K562 (cell line): ENCODE results near the gene CCDC78. TPM values are rescaled to one million over a fixed set of nuclear protein-coding genes. Genes with fewer than 3 reads are reported as not detected.
A peak's percentile ranks its signal among the peaks of the same experiment; 100 is the strongest.

Experiments used
- ELF2 ChIP-seq: fragments of 250-450 bp; sonication (Bioruptor Pico); IDR thresholded peaks from 2 replicates; pipeline ENCODE4 v1.5.0; 2021; ENCODE audit warnings: mild to moderate bottlenecking
- ELF4 ChIP-seq: fragments of 450-650 bp; formaldehyde crosslinking; IDR thresholded peaks from 2 replicates; pipeline ENCODE4 v1.4.0; 2022; ENCODE audit warnings: missing genetic modification characterization
- FOXK1 ChIP-seq: sonication (generic); formaldehyde crosslinking; IDR thresholded peaks from 2 replicates; pipeline ENCODE4 v1.8.0; 2022; ENCODE audit warnings: missing genetic modification reagents, mild to moderate bottlenecking, borderline replicate concordance
- FOXM1 ChIP-seq, 2 experiments: fragments of 450-650 bp in 1 of 2; sonication (generic) in 1 of 2; formaldehyde crosslinking in 1 of 2; IDR thresholded peaks; 2 replicates each; pipeline versions ENCODE4 v1.6.1 to v1.9.0; 2017 to 2022; ENCODE audit warnings: low read depth in 2 of 2, mild to moderate bottlenecking in 2 of 2, missing genetic modification reagents in 1 of 2, moderate library complexity in 1 of 2
- GABPB2 ChIP-seq: fragments of 250-450 bp; sonication (Bioruptor Pico); conservative IDR thresholded peaks from 2 replicates; pipeline ENCODE4 v1.5.1; 2021; ENCODE audit warnings: mild to moderate bottlenecking
- HDAC8 ChIP-seq: fragments of 450-650 bp; IDR thresholded peaks from 2 replicates; pipeline ENCODE4 v1.6.1; 2016; ENCODE audit warnings: mild to moderate bottlenecking, missing genetic modification characterization, moderate library complexity, missing compliant biosample characterization
- HNRNPH1 ChIP-seq: fragments of 200-400 bp; formaldehyde crosslinking; optimal IDR thresholded peaks from 2 replicates; pipeline ENCODE3; 2017; ENCODE audit warnings: low read depth, mild to moderate bottlenecking, low read length, moderate library complexity
- HNRNPL ChIP-seq: fragments of 200-400 bp; formaldehyde crosslinking; IDR thresholded peaks from 2 replicates; pipeline ENCODE4 v1.6.1; 2017; ENCODE audit warnings: low read depth, mild to moderate bottlenecking, low read length
- NFIC ChIP-seq: fragments of 450-650 bp; IDR thresholded peaks from 2 replicates; pipeline ENCODE4 v1.6.1; 2017; ENCODE audit warnings: mild to moderate bottlenecking, inconsistent platforms
- SAFB ChIP-seq: fragments of 200-400 bp; formaldehyde crosslinking; IDR thresholded peaks from 2 replicates; pipeline ENCODE4 v1.6.1; 2017; ENCODE audit warnings: low read depth, low read length, borderline replicate concordance
- SLC30A9 ChIP-seq: fragments of 250-450 bp; sonication (Bioruptor Pico); IDR thresholded peaks from 2 replicates; pipeline ENCODE4 v1.8.0; 2022; ENCODE audit warnings: mild to moderate bottlenecking, moderate library complexity
- SMAD4 ChIP-seq: fragments of 250-450 bp; sonication (Bioruptor Pico); conservative IDR thresholded peaks from 2 replicates; pipeline ENCODE4 v1.8.0; 2021; ENCODE audit warnings: inconsistent platforms, mild to moderate bottlenecking, moderate library complexity
- SUPT5H ChIP-seq: fragments of 450-650 bp; IDR thresholded peaks from 2 replicates; pipeline ENCODE4 v1.6.1; 2016
- TAF9B ChIP-seq: fragments of 450-650 bp; IDR thresholded peaks from 2 replicates; pipeline ENCODE4 v1.6.1; 2018; ENCODE audit warnings: mild to moderate bottlenecking; ENCODE audit not compliant: partially characterized antibody
- TEAD1 ChIP-seq, 2 experiments: fragments of 450-650 bp in 1 of 2; sonication (generic) in 1 of 2; formaldehyde crosslinking; IDR thresholded peaks; 2 replicates each; pipeline versions ENCODE4 v1.4.0 to v1.8.0; 2020 to 2022; ENCODE audit warnings: mild to moderate bottlenecking in 2 of 2, missing genetic modification reagents in 1 of 2
- ZBED1 ChIP-seq: IDR thresholded peaks from 2 replicates; pipeline ENCODE4 v1.6.1; 2014
- ZFX ChIP-seq: sonication (generic); formaldehyde crosslinking; IDR thresholded peaks from 2 replicates; pipeline ENCODE4 v1.8.0; 2022; ENCODE audit warnings: mild to moderate bottlenecking, missing genetic modification reagents, moderate library complexity
- ZNF717 ChIP-seq: fragments of 250-450 bp; sonication (Bioruptor Pico); IDR thresholded peaks from 2 replicates; pipeline ENCODE4 v1.5.0; 2021
- polyA plus RNA-seq, 8 experiments: library from polyadenylated mRNA; depleted of rRNA in 4 of 8; stranded (reverse) in 5 of 8; unstranded in 3 of 8; fragments of >200 nt; fragmentation: Nextera tagmentation in 2 of 8; fragmentation: Illumina TruSeq in 1 of 8; extraction: Ambion mirVana in 2 of 8; extraction: Trizol in 1 of 8; gene quantifications; 2 replicates each; pipeline versions ENCODE4 v1.2.1 to v1.2.3, GENCODE V29; 2011 to 2014; ENCODE audit warnings: inconsistent platforms in 1 of 8, missing spikeins in 1 of 8
- total RNA-seq, 7 experiments: library from RNA; depleted of rRNA in 6 of 7; stranded (reverse); fragments of >200 nt in 6 of 7; fragmentation: Illumina TruSeq in 2 of 7; extraction: Trizol in 2 of 7; gene quantifications; 2 replicates each; pipeline versions ENCODE4 v1.2.1 to v1.2.3, GENCODE V29; 2011 to 2021; ENCODE audit warnings: low replicate concordance in 1 of 7
- TF ChIP-seq, protein P1 (sequence below): fragments of 200-800 bp; sonication (Bioruptor generic); IDR thresholded peaks from 2 replicates; pipeline ENCODE4 v1.6.1; 2017; ENCODE audit warnings: missing genetic modification characterization, missing compliant biosample characterization
- TF ChIP-seq, protein P2 (sequence below): conservative IDR thresholded peaks from 2 replicates; pipeline ENCODE4 v1.6.1; 2011; ENCODE audit warnings: low read depth, mild to moderate bottlenecking, low read length; ENCODE audit not compliant: control insufficient read depth
- TF ChIP-seq, protein P3 (sequence below): fragments of 250-450 bp; sonication (Bioruptor Pico); IDR thresholded peaks from 2 replicates; pipeline ENCODE4 v1.5.0; 2021

The CCDC78 gene
- total and polyA plus RNA-seq, 9 of the 15 experiments (the other 6 are each of a cell fraction or from before 2014, with no cell fraction given) = 0.24 to 17.7 (median 2.9) TPM

DNA sequence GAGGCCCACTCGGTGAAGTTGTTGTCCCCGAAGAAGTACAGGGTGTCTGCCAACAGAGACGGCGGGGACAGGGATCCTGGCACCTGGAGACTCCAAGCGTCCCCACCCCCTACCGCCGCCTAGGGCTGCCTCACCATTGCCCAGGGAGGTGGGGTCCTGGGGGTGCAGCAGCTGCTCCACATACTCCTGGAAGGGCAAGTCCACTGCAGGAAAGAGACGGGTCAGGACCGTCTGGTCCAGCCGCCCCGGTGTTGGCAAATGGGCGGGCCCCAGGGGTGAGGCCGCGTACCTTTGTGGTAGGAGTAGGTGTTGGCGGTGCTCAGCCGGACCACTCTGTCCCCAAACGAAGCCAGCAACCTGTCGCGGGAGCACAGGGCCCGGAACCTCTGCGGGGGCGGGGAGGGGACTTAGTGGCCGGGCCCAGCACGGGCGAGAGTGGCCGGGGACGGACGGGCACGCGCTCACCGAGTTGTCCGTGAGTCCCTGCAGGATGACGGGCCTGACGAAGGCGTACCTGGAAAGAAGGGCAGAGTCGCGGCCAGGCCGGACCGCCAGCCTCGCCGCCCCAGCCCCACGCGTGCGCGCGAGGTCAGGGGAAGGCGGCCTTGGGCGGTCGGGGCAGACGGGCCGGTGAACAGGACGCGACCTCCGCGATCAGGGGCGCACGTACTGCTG, 42.7 kb downstream of the CCDC78 start (continued):
- 0 out of 2 replicates have a peak, but pooled peaks have one; percentile 50 for TF ChIP-seq HNRNPL
- peak; percentile 18; the same call in 1 of the 2 replicates for TF ChIP-seq ELF2 (CRISPR knock-in tag)
- no peak for TF ChIP-seq FOXM1 (IDR thresholded peaks at IDR 0.05; ENCODE audit: low read depth)
- peak; percentile 71; the same call in 1 of the 2 replicates for TF ChIP-seq FOXM1 (CRISPR knock-in tag; IDR thresholded peaks at IDR 0.05; ENCODE audit: low read depth)
- 0 out of 2 replicates have a peak, but pooled peaks have one; percentile 6 for TF ChIP-seq NFIC
- peak; percentile 96 for TF ChIP-seq SAFB
- TF ChIP-seq, protein P1, sequence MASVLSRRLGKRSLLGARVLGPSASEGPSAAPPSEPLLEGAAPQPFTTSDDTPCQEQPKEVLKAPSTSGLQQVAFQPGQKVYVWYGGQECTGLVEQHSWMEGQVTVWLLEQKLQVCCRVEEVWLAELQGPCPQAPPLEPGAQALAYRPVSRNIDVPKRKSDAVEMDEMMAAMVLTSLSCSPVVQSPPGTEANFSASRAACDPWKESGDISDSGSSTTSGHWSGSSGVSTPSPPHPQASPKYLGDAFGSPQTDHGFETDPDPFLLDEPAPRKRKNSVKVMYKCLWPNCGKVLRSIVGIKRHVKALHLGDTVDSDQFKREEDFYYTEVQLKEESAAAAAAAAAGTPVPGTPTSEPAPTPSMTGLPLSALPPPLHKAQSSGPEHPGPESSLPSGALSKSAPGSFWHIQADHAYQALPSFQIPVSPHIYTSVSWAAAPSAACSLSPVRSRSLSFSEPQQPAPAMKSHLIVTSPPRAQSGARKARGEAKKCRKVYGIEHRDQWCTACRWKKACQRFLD (CRISPR knock-in tag) = no peak
- TF ChIP-seq ZFX (CRISPR knock-in tag) = peak; percentile 59
- TF ChIP-seq, protein P2, sequence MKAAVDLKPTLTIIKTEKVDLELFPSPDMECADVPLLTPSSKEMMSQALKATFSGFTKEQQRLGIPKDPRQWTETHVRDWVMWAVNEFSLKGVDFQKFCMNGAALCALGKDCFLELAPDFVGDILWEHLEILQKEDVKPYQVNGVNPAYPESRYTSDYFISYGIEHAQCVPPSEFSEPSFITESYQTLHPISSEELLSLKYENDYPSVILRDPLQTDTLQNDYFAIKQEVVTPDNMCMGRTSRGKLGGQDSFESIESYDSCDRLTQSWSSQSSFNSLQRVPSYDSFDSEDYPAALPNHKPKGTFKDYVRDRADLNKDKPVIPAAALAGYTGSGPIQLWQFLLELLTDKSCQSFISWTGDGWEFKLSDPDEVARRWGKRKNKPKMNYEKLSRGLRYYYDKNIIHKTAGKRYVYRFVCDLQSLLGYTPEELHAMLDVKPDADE = no peak
- TF ChIP-seq HDAC8 (tag) = 0 out of 2 replicates have a peak, but pooled peaks have one; percentile 15
- TF ChIP-seq FOXK1 (CRISPR knock-in tag) = no peak
- TF ChIP-seq HNRNPH1 = no peak
- TF ChIP-seq ZBED1 = 0 out of 2 replicates have a peak, but pooled peaks have one; percentile 20
- TF ChIP-seq SLC30A9 = 0 out of 2 replicates have a peak, but pooled peaks have one; percentile 52
- TF ChIP-seq ELF4 (CRISPR knock-in tag) = peak; percentile 50; the same call in 1 of the 2 replicates
- peak in 1 of 2 experiments; percentile 17; a peak in 1 of 4 replicates for TF ChIP-seq TEAD1 (CRISPR knock-in tag; IDR thresholded peaks at IDR 0.05)
- TF ChIP-seq TAF9B = no peak
- TF ChIP-seq ZNF717 (CRISPR knock-in tag) = 0 out of 2 replicates have a peak, but pooled peaks have one; percentile 55
- TF ChIP-seq, protein P3, sequence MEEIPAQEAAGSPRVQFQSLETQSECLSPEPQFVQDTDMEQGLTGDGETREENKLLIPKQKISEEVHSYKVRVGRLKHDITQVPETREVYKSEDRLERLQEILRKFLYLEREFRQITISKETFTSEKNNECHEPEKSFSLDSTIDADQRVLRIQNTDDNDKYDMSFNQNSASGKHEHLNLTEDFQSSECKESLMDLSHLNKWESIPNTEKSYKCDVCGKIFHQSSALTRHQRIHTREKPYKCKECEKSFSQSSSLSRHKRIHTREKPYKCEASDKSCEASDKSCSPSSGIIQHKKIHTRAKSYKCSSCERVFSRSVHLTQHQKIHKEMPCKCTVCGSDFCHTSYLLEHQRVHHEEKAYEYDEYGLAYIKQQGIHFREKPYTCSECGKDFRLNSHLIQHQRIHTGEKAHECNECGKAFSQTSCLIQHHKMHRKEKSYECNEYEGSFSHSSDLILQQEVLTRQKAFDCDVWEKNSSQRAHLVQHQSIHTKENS (CRISPR knock-in tag) = no peak
- TF ChIP-seq SMAD4 (CRISPR knock-in tag) = 0 out of 2 replicates have a peak, but pooled peaks have one; percentile 5
- peak; percentile 59 for TF ChIP-seq SUPT5H
- 0 out of 2 replicates have a peak, but pooled peaks have one; percentile 54 for TF ChIP-seq GABPB2 (CRISPR knock-in tag)
